IPS-18a (cell line): ENCODE data around the gene TAF5L.

Source experiments
- H3K27ac ChIP-seq: one replicate; pipeline ENCODE4 v1.5.1; 2013; ENCODE audit warnings: low read length
- H3K27me3 ChIP-seq: one replicate; pipeline ENCODE4 v1.6.1; 2013; ENCODE audit warnings: mild to moderate bottlenecking, low read length; ENCODE audit not compliant: control insufficient read depth, insufficient read depth
- H3K36me3 ChIP-seq: one replicate; pipeline ENCODE4 v1.6.1; 2013; ENCODE audit warnings: low read depth, low read length; ENCODE audit not compliant: control insufficient read depth
- H3K4me1 ChIP-seq: one replicate; pipeline ENCODE4 v1.6.1; 2013; ENCODE audit warnings: low read depth, low read length; ENCODE audit not compliant: control insufficient read depth
- H3K4me3 ChIP-seq: one replicate; pipeline ENCODE4 v1.5.1; 2013; ENCODE audit warnings: low read length
- H3K9ac ChIP-seq: one replicate; pipeline ENCODE4 v1.6.1; 2013; ENCODE audit warnings: mild to moderate bottlenecking, low read length, moderate library complexity
- H3K9me3 ChIP-seq: one replicate; pipeline ENCODE4 v1.6.1; 2013; ENCODE audit warnings: low read depth, low read length; ENCODE audit not compliant: control insufficient read depth

TAF5L gene

DNA sequence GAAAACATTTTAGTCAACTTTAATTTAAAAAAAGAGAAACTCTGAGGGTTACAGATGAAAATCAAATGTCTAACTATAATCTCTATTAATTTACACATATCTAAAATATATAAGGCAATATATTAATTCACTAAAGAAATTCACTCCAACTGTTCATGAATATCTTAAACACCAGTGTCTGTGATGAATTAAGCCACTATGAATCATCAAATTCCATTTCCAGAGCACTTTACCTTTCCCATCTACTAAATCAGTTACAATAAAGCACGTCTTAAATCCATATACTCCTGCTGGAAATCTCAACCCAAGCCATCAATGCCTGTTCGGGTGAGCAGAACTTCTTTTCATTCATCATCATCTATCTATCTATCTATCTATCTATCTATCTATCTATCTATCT lies 4.3 kb downstream of the TAF5L start:
- Histone ChIP-seq H3K4me3 (no peak overlapping the region), H3K9me3 (no peaks in the 10 kb centered on the region), H3K36me3 (no peaks in the 10 kb centered on the region), H3K4me1 (peaks cover 11% of the 10 kb centered on the region), H3K27ac (no peak overlapping the region), H3K9ac (no peak overlapping the region), H3K27me3 (peaks cover 8% of the 10 kb centered on the region)

DNA sequence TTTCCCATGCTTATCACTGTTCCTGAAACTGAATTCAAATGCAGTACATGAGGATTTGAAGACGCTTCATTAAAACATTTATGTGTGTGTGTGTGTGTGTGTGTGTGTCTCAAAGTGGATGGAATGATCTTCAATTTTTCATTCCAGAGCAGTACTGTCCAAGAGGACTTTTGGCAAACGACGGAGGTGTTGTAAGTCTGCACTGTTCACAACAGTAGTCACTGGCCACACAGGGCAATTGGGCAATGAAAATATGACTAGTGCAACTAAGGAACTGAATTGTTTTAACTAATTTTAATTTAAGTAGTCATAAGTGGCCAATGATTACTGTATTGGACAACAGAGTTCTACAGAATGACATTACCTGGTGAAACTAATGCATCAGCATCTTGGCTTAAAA lies 5.0 kb downstream of the TAF5L start:
- H3K9me3 ChIP-seq, result no peaks in the 10 kb centered on the region
- peaks cover 11% of the 10 kb centered on the region for H3K4me1 ChIP-seq
- H3K36me3 ChIP-seq, result no peaks in the 10 kb centered on the region
- no peak overlapping the region for H3K4me3 ChIP-seq
- H3K27ac ChIP-seq, result no peak overlapping the region
- H3K9ac ChIP-seq, result no peak overlapping the region
- peaks cover 8% of the 10 kb centered on the region for H3K27me3 ChIP-seq

DNA sequence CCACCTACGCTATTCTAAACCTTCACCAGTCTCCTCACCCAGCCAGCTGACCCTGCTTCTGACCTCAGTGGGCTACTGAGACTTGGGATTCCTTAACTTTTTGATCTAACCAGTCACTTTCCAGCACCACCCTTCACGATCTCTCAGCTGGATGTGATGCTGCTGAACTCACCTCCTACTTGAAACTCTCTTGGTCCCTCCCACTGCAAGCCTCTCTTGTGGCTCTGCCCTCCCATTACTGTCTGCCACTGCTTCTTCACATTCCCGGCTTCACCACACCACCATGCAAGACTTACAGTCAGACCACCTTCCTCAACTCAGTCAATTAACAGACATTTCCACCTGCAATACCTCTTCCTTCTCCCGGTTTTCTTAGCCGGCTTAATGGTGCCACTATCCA lies 6.3 kb downstream of the TAF5L start:
- H3K9ac ChIP-seq, result no peak overlapping the region
- peaks cover 8% of the 10 kb centered on the region for H3K4me1 ChIP-seq
- H3K4me3 ChIP-seq, result no peak overlapping the region
- H3K27ac ChIP-seq, result no peak overlapping the region
- no peaks in the 10 kb centered on the region for H3K9me3 ChIP-seq
- peaks cover 5% of the 10 kb centered on the region for H3K27me3 ChIP-seq
- H3K36me3 ChIP-seq, result no peaks in the 10 kb centered on the region

DNA sequence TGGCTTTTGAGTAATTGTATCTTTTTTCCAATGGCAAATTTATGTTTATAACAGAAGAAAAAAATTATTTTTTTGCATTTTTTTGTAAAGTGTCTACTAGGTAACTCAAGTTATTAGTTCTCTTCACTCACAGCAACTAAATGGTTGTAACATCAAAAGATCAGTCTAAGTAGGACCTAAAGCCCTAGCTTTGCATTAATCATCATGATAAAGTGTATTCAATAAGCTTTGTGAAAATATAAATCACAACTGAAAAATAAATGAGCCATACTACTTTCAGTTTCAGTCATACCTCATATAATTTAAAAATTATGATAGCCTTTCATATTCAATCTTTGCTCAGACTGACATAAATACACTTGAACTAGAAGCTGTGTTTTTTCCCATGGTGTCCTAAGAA lies 6.9 kb downstream of the TAF5L start:
- H3K4me3 ChIP-seq, result no peak overlapping the region

DNA sequence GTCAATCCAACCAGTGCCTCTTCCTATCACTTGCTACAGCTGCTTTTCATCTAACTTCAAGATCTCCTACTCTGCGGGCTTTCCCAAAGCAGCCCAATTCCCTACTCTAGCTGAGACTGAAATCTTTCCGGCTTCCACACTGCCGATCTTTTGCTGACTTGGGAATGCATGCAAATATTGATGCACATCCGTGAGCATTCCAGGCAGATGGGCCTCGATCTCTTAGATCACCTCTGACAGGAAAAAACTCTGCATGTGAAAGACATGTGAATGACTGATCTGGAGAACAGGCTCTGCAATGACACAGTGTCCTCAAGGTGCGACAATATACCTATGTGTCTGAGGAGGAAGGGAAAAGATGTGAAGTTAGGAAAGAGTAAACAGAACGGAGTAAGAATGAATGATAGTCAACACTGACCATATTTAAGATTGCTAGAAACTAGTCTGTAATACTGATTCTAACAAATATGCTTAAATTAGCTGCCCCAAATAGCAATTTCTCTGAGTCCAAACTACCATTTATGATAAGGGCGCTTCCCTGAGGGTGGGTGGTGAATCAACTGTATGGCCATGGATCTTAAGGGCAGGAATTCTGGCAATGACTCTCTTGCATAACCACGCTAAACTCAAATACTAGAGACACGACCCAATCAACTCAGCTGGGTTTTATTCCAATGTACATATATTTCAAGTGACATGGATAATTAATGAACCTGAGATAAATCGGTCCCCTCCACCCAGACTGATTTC lies 8.4 kb downstream of the TAF5L start:
- Histone ChIP-seq H3K36me3 (peaks cover 5% of the 10 kb centered on the region), H3K9me3 (no peaks in the 10 kb centered on the region), H3K27me3 (no peaks in the 10 kb centered on the region), H3K27ac (no peak overlapping the region), H3K9ac (no peak overlapping the region), H3K4me3 (no peak overlapping the region), H3K4me1 (no peaks in the 10 kb centered on the region)

More for the DNA sequence above, 6.9 kb downstream of the TAF5L start:
- H3K36me3 ChIP-seq, result peaks cover under 1% of the 10 kb centered on the region
- no peak overlapping the region for H3K27ac ChIP-seq
- H3K9ac ChIP-seq, result no peak overlapping the region
- no peaks in the 10 kb centered on the region for H3K27me3 ChIP-seq
- peaks cover 2% of the 10 kb centered on the region for H3K4me1 ChIP-seq
- H3K9me3 ChIP-seq, result no peaks in the 10 kb centered on the region

DNA sequence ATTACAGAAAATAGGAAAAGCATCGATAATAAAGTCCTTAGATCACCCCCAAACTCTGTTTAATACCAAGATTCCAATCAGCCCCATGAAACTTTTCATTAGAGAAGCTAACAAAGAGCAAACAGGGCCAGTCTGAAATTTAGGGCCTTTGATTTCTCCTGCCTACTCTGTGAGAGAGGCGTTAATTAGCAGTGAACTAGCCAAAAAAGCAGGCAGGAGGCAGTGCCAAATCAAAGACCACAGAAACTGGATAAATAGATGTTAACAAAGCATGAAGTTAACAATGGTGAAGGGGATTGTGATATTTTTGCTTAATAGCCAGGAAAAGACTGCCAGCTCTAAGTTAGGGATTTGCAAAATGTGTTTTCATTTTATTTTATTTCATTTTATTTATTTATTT lies 11.2 kb downstream of the TAF5L start:
- Histone ChIP-seq H3K9ac (no peak overlapping the region), H3K27me3 (no peaks in the 10 kb centered on the region), H3K36me3 (peaks cover 26% of the 10 kb centered on the region), H3K9me3 (no peaks in the 10 kb centered on the region), H3K4me3 (no peak overlapping the region), H3K27ac (no peak overlapping the region), H3K4me1 (no peaks in the 10 kb centered on the region)

DNA sequence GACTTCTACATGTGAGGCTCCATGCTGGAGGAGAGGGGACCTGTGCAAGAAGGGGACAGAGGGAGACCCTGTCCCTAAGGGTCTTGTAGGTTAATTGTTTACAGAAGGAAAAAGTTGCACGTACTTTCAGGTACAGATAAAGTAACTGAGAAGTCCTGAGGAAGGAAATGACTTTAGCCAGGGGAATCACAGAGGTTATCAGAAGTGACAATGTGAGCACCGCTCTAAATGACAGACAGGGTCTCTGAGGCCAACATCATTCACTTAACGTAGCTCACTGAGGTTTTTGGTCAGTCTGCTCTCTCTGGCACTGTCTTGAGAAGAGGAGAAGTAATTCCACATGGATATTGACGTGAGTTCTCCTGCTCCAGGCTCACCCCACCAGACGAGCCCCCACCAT lies 12.0 kb downstream of the TAF5L start:
- H3K27me3 ChIP-seq, result no peaks in the 10 kb centered on the region
- no peak overlapping the region for H3K27ac ChIP-seq
- no peaks in the 10 kb centered on the region for H3K4me1 ChIP-seq
- H3K9me3 ChIP-seq, result no peaks in the 10 kb centered on the region
- H3K9ac ChIP-seq, result no peak overlapping the region
- H3K36me3 ChIP-seq, result peaks cover 32% of the 10 kb centered on the region
- no peak overlapping the region for H3K4me3 ChIP-seq

DNA sequence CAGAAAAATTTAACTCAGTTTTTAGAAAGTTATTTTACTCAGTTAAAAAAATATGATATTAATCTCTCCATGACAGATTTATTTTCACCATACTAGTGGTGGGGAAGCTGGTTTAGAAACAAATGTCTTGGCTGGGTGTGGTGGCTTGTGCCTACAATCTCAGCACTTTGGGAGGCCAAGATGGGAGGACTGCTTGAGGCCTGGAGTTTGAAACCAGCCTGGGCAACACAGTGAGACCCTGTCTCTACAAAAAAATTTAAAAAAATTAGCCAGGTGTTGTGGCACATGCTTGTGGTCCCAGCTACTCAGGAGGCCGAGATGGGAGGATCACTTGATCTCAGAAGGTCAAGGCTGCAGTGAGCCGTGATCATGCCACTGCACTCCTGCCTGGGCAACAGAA lies 17.3 kb downstream of the TAF5L start:
- Histone ChIP-seq H3K4me1 (peaks cover 13% of the 10 kb centered on the region), H3K9me3 (no peaks in the 10 kb centered on the region), H3K9ac (no peak overlapping the region), H3K27ac (no peak overlapping the region), H3K36me3 (peaks cover 40% of the 10 kb centered on the region), H3K4me3 (no peak overlapping the region), H3K27me3 (no peaks in the 10 kb centered on the region)

DNA sequence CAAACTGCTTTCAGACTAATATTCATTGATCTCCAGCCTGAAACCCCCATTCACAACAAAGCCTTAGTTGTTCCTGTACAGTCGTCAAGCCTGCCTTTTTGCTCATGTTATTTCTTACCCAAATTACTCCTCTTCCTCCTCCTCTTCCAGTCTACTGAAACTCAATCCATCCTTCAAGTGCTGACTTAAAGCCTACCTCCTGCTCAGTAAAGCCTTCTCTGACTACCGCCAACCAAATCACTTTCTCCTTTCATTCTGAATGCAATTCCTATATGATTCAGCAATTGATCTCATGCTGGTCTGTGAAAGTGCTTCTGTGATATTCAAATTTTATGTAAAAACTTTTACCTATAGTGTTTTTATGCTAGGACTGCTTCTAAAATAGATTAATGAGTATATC lies 18.6 kb downstream of the TAF5L start:
- peaks cover 43% of the 10 kb centered on the region for H3K36me3 ChIP-seq
- no peak overlapping the region for H3K27ac ChIP-seq

DNA sequence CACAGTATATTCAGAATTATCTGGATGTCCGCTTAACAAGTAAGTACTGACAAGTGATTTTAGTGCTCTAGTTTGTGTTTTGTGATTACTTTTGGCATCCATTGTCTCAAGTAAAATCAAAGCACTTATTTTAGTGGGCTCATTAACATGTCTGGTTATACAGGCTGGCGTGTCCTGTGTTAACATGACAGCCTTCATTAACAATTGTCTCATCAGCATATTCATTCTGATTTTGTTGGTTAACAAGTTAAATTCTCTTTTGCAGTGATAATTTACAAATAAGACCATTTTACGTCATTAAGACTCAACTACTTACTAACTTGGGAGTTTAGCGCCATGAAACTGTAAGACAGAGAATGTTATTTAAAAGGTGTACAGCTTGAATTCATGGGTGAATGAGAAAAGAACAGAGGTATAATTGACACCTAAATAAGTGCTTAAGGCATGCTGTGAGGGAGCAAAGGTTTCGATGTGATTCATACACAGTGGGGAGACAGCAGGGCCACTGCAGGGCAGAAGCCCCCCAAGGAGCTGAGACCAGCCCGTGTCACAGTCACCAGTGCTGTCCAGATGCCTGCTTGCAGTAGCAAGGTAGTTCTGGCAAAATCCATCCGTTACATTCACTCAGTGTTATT lies 22.4 kb downstream of the TAF5L start:
- H3K36me3 ChIP-seq, result peaks cover 35% of the 10 kb centered on the region
- H3K9me3 ChIP-seq, result no peaks in the 10 kb centered on the region
- no peak overlapping the region for H3K4me3 ChIP-seq
- H3K27ac ChIP-seq, result no peak overlapping the region
- no peaks in the 10 kb centered on the region for H3K27me3 ChIP-seq
- H3K9ac ChIP-seq, result no peak overlapping the region
- peaks cover 19% of the 10 kb centered on the region for H3K4me1 ChIP-seq

More for the DNA sequence above, 18.6 kb downstream of the TAF5L start:
- Histone ChIP-seq H3K4me3 (no peak overlapping the region), H3K4me1 (peaks cover 13% of the 10 kb centered on the region), H3K27me3 (no peaks in the 10 kb centered on the region), H3K9ac (no peak overlapping the region), H3K9me3 (no peaks in the 10 kb centered on the region)

DNA sequence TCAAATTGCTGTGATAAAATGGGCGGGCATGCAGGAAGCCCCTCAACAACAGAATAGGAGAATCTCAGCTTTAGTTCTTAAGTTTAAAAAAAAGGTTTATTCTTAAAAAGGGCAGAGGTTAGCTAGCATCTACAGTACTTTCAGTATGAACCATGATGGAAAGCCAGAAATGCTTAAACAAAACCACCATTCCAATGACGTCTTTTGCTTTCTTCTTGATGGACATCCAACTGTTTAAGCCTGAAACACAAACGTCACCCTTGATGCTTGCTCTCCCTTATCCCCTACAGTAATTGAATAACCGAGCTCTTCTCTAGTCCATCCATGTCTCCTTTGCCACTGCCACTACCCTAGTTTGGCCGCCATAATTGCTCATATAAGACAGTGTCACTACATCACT lies 25.7 kb downstream of the TAF5L start:
- Histone ChIP-seq H3K4me3 (no peak overlapping the region), H3K9me3 (no peaks in the 10 kb centered on the region), H3K9ac (no peak overlapping the region), H3K27me3 (no peaks in the 10 kb centered on the region), H3K36me3 (peaks cover 31% of the 10 kb centered on the region), H3K27ac (no peak overlapping the region), H3K4me1 (peaks cover 6% of the 10 kb centered on the region)
